NCI-H510A (cell line): ENCODE data around the gene CHTOP.
A peak's percentile ranks its signal among the peaks of the same experiment; 100 is the strongest.
"Not testable (repeated sequence)": the region's sequence is repeated elsewhere in the genome, so short reads cannot be mapped to it uniquely, and the experiment has no call there.

Experiments
- DNase-seq: peaks from one replicate; lab custom pipeline; 2025; lab: John Stamatoyannopoulos, UW

Gene CHTOP

GRCh38 chr1:153663211-153663610, 29.3 kb downstream of the CHTOP start:
- no peak for DNase-seq

GRCh38 chr1:153667439-153667838, 33.6 kb downstream of the CHTOP start:
- no peak for DNase-seq

DNA sequence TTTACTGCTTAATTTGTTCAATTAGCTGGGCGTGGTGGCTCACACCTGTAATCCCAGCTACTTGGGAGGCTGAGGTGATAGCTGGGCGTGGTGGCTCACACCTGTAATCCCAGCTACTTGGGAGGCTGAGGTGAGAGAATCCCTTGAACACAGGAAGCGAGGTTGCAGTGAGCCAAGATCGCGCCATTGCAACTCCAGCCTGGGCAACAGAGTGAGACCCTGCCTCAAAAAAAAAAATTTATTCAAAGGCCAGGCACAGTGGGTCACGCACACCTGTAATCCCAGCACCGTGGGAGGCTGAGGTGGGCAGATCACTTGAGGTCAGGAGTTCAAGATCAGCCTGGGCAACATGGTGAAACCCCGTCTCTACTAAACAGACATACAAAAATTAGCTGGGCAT, 34.8 kb downstream of the CHTOP start:
- not testable (repeated sequence) for DNase-seq

DNA sequence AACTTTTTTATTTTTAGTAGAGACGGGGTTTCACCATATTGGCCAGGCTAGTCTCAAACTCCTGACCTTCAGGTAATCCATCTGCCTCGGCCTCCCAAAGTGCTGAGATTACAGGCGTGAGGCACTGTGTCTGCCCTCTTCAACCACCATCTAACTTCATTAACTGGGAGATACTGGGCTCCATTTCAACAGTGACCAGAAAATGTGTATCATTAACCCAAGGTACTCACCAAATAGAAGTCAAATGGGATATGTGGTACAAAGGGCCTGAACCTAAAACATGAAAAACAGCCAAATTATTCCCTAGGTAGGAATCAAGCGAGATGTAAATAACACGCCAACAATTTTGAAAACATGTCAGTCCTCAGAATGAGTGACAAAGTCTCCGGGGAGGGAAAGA, 35.7 kb downstream of the CHTOP start:
- DNase-seq = no peak

GRCh38 chr1:153670257-153670858, 36.5 kb downstream of the CHTOP start:
- no peak for DNase-seq

DNA sequence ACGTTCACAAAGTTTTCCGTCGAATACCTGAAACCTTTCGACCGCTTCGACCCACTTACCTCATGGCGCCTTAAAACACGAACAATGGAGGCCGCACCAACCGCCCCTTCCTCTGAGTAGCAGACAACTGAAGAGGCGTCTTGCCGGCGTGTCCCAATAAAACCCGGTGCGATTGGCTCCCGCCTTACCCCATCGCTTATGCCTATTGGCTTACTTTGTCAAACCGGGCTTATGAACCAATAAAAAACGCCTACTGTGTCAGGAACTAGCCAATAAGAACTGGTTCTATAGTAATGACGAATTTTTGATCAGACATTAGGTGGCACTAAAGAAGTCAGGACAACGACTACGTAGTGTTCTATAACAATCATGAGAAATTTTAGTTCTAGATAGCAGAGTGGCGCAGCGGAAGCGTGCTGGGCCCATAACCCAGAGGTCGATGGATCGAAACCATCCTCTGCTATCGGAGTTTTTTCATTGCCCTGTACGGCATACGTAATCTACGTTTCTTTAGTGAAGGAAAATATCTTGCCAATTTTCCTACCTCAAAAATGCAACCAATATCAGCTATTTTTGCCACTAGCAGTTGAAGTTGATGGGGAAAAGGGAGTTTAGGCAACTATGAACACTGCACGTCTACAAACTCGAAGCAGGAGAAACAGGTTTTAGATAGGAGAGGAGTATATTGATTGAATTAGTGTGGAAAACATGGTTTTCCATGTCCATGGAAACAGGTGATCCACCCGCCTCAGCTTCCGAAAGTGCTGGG, 37.2 kb downstream of the CHTOP start, which contains the start of gene ILF2:
TSS of gene ILF2 (minus strand) at position 135 of the 769 bp plus-strand sequence. CDS start at position 64, 71 bp downstream.
- peak; percentile 96 for DNase-seq

DNA sequence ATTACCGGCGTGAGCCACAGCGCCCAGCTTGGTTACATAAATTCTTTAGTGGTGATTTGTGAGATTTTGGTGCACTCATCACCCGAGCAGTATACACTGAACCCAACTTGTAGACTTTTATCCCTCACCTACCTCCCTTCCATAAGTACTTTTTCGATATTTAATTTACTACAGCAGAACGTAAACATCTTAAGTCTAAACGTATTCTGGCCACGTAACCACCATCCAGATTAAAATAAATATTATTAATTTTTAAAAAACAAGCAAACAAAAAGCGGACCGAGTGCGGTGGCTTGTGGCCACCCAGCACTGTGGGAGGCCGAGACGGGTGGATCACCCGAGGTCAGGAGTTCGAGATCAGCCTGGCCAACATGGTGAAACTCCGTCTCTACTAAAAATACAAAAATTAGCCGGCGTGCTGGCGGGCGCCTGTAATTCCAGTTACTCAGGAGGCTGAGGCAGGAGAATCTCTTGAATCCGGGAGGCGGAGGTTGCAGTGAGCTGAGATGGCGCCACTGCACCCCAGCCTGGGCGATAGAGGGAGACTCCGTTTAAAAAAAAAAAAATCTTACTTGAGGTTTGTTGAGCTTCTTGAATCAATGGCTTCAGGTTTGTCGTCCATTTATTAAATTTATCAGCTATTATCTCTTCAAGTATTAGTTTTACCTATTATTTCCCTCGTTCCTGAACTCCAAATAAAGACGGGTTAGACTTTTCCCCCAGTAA, 37.9 kb downstream of the CHTOP start:
- not testable (repeated sequence) for DNase-seq

- no peak for DNase-seq
Observed at GRCh38 chr1:153673511-153673910, 39.6 kb downstream of the CHTOP start.

DNA sequence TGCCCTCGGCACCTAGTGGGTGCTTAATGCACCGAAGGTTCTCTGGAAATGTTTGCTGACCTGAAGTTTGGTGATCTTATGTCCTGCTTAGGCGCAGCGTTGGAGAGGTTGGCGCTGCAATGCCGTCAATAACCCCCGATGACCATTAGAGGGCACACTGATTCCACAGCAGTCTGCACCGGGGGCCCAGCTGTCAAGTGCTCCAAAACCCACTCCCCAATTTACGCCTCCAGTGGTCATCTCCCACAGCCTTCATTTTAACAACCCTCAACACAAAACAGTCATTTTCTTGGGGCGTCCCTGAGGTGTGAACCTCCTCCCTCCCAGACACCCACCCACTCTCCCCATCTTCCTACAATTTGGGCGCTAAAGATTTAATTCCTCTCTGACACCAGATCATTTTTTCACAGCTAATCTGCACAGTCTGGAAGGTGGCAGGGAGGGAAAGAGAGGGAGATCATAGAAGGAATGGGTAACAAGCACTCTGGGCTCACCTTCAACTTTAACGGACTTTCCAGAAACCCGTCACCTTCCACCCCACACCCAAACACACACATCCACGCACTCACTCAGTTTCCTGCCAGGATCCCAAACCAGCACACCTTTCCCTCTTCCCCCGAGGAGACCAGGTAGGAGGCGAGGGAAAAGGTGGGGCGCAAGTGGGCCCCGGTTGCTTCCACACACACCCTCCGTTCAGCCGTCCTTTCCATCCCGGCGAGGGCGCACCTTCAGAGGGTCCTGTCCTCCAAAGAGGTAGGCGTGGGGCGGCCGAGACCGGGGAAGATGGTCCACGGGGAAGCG, 44.1 kb downstream of the CHTOP start:
- no peak for DNase-seq

GRCh38 chr1:153678519-153679336, 44.9 kb downstream of the CHTOP start, which contains the start of gene NPR1:
Gene NPR1 (plus strand): TSS chr1:153678688. CDS start chr1:153679109, 421 bp downstream.
- no peak for DNase-seq

DNA sequence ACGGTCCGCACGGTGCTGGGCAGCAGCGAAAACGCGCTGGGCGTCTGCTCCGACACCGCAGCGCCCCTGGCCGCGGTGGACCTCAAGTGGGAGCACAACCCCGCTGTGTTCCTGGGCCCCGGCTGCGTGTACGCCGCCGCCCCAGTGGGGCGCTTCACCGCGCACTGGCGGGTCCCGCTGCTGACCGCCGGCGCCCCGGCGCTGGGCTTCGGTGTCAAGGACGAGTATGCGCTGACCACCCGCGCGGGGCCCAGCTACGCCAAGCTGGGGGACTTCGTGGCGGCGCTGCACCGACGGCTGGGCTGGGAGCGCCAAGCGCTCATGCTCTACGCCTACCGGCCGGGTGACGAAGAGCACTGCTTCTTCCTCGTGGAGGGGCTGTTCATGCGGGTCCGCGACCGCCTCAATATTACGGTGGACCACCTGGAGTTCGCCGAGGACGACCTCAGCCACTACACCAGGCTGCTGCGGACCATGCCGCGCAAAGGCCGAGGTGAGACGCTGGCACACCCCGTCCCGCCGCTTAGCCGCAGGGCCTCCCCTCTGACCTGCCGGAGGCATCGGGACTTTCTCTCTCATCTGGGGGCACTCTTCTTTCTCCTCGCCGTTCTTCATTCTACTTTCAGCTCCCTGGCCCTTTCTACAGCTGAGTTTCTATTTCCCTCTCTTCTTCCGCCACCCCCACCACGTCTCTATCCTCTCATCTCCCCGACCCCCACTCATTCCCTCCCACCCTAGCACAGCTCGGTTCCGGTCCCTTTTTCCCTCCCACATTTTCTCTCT, 45.7 kb downstream of the CHTOP start:
- no peak for DNase-seq

DNA sequence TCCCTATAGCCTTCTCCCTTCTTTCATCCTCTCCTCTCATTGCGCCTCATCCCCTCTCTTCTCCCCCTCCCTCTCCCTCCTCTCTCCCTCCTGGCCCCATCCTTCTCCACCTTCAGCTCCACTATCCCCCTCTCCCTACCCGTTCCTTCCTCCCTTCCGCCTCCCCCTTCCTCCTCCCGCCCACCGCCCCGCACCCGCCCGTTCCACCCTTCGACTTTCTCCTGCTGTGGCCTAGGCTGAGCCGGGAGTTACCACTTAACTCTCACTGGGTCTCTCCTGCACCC, 46.2 kb downstream of the CHTOP start:
- no peak for DNase-seq

DNA sequence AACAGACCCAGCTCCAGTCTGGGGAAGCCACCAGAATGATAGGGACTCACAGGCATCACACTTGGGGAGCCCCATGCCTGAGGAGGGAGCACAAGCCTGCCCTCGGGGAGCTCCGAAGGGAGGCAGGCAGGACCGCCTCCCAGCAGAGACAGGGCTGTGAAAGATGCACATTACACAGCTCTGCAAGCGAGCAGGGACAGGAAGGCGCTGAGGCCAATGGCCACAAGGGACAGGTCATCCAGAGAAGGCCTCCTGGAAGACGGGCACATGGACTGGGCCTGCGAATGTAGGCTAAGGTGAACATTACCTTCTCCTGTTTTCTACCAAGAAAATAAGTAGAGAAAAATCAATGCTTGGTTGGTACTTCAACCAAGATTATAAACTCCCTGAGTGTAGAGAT, 48.9 kb downstream of the CHTOP start:
- DNase-seq = no peak

GRCh38 chr1:153683854-153684253, 50.0 kb downstream of the CHTOP start:
- no peak for DNase-seq

GRCh38 chr1:153684892-153685291, 51.0 kb downstream of the CHTOP start:
- DNase-seq = no peak

DNA sequence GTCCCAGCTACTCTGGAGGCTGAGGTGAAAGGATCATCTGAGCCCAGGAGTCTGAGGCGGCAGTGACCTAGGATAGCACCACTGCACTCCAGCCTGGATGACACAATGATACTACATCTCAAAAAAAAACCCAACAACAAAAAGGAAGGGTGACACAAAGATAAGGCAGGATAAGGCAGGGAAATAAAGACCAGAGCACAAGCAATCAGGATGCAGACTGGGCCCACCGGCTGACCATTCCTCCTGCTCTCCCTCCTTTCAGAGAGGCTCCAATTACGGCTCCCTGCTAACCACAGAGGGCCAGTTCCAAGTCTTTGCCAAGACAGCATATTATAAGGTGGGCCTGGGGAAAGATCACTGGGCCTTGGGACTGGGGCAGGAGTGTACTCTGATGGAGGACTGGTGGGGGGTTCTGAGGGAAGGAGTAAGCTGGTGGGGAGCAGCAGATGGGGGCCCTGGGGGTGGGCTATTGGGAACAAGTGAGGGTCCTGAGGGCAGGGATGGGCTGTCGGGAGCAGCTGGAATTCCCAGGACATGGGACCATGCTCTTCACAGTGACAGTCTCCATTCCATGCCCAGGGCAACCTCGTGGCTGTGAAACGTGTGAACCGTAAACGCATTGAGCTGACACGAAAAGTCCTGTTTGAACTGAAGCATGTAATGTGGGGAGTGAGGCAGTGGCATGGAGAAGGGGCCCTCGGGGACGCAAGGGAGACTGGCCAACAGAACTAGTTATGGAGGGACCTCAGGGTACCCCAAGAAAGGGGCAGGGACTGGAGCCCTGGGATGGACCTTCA, 51.9 kb downstream of the CHTOP start:
- no peak for DNase-seq

DNA sequence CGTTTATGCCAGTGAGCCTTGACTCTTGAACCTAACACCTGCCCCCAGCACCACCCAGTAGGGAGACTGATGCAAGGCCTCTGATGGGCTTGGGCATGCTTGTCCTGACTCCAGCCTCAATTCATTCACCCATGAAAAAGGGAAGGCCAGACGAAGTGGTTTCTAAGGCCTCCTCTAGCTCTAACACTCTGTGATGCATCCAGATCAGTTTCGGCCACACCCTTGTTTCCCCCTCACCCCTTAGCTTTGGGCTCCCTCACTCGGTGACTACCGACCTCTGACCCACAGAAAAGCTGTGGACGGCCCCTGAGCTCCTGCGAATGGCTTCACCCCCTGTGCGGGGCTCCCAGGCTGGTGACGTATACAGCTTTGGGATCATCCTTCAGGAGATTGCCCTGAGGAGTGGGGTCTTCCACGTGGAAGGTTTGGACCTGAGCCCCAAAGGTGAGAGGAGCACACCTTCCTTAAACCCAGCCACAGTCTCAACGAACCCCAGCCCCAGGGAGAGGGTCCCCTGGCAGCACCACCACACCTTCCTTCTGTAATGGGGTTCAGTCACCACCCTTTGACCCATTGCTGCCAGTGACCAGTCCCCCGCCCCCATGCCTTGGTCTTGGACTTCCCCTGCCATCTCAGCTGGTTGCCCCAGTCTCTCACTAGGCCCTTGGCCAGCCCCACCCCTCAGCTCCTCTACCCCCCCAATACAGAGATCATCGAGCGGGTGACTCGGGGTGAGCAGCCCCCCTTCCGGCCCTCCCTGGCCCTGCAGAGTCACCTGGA, 53.7 kb downstream of the CHTOP start:
- no peak for DNase-seq

DNA sequence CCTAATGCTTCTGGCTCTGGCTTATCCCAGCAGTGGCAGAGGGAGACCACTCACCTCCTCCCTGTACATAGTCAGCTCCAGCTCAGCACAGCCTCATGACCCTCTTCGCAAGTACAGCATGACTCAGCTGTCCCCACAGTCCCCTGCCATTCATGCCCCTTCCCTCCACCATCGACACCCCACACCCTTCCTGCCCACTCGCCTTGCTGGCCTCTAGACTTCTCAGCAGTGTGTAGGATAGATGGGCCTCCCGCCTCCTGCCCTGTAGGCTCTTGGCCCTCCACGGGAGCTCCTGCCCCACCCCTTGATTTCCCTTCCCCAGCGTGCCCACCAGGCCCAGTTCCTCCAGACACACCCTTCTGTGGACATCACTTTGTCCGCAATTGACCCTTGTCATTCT, 54.4 kb downstream of the CHTOP start:
- DNase-seq = no peak

DNA sequence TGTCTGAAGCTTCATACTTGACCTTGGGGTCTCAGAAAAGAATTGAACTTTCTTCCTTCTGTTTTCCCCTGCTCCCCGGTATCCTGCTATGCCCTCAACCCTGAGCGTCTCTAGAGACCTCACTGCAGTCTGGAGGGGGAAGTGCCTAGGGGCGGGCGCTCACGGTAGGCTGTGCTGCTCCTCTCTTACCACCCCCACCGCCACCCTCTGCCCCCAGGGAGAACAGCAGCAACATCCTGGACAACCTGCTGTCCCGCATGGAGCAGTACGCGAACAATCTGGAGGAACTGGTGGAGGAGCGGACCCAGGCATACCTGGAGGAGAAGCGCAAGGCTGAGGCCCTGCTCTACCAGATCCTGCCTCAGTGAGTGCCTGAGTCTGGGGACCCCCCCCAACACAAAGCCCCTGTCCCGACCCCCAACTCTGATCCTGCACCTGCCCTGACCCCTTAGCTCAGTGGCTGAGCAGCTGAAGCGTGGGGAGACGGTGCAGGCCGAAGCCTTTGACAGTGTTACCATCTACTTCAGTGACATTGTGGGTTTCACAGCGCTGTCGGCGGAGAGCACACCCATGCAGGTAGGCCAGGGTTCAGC, 55.0 kb downstream of the CHTOP start:
- DNase-seq = no peak
